Kidney epithelial cell (primary cell): ENCODE measurements around the gene RPS27A. TPM values are rescaled to one million over a fixed set of nuclear protein-coding genes. Genes with fewer than 3 reads are reported as not detected.

ENCODE experiments used
- DNase-seq: peaks from one replicate; pipeline ENCODE4 v3.0.0-alpha.2; 2010; ENCODE audit warnings: low read depth
- H3K27me3 ChIP-seq: 2 replicates; pipeline ENCODE4 v1.6.0; 2011; ENCODE audit warnings: low read length; ENCODE audit not compliant: control insufficient read depth, insufficient read depth
- H3K36me3 ChIP-seq: 2 replicates; pipeline ENCODE4 v1.5.1; 2011; ENCODE audit warnings: low read length; ENCODE audit not compliant: control insufficient read depth, insufficient read depth
- H3K4me3 ChIP-seq: 2 replicates; pipeline ENCODE4 v1.5.1; 2011; ENCODE audit warnings: low read depth, mild to moderate bottlenecking, control low read depth, low read length
- total RNA-seq: library from RNA; depleted of rRNA; stranded (reverse); fragments of >200 nt; gene quantifications from 2 replicates; pipeline ENCODE4 v1.2.3, GENCODE V29; 2015
- TF ChIP-seq, protein P1 (sequence below): IDR thresholded peaks from 2 replicates; pipeline ENCODE4 v1.5.1; 2011; ENCODE audit warnings: mild to moderate bottlenecking, moderate library complexity, low read length, control low read depth, inconsistent platforms; ENCODE audit not compliant: insufficient read depth, poor library complexity, severe bottlenecking

The RPS27A gene
- total RNA-seq, 1 donor from 2014 or later, result 3,295 TPM

DNA sequence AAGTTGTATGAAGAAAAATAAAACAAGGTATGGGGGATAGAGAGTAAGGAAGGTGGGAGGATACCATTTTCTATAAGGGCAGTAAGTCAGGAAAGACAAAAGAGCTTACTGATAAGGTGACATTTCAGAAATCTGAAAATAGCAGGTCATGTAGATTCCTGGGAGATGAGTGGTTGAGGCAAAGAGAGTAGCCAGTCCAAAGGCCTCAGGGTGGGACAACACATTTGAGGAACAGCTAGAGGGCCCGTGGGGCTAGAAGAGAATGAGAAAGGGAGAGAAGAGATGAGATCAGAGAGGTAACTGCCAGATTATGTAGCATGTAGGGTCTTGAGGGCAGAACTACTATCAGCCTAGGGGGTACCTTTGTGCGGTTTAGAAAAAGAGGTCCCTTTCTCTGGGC lies 3.3 kb upstream of the RPS27A start:
- Histone ChIP-seq H3K36me3 (no peaks in the 10 kb centered on the region), H3K27me3 (no peaks in the 10 kb centered on the region), H3K4me3 (no peak overlapping the region)
- TF ChIP-seq, protein P1, sequence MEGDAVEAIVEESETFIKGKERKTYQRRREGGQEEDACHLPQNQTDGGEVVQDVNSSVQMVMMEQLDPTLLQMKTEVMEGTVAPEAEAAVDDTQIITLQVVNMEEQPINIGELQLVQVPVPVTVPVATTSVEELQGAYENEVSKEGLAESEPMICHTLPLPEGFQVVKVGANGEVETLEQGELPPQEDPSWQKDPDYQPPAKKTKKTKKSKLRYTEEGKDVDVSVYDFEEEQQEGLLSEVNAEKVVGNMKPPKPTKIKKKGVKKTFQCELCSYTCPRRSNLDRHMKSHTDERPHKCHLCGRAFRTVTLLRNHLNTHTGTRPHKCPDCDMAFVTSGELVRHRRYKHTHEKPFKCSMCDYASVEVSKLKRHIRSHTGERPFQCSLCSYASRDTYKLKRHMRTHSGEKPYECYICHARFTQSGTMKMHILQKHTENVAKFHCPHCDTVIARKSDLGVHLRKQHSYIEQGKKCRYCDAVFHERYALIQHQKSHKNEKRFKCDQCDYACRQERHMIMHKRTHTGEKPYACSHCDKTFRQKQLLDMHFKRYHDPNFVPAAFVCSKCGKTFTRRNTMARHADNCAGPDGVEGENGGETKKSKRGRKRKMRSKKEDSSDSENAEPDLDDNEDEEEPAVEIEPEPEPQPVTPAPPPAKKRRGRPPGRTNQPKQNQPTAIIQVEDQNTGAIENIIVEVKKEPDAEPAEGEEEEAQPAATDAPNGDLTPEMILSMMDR, result no peak
- DNase-seq, result no peak

DNA sequence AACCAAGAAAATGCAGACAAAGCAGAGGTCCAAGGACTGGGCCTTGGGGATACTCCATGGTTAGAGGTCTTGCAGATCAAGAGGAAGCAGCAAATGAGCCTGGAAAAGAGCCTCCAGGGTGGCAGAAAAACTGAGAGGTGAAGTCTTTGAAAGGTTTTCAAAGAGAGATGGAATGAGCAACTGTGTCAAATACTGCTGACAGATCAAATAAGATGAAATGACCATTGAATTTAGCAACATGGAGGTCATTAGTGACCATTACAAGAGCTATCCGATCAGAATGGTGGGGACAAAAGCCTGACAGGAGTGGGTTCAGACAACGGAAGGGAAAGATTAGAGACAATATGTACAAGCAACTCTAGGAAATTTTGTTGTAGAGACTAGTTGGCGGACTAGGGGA lies 1.9 kb upstream of the RPS27A start:
- H3K4me3 ChIP-seq, result no peak overlapping the region
- no peak for DNase-seq
- no peaks in the 10 kb centered on the region for H3K27me3 ChIP-seq
- TF ChIP-seq, protein P1, result no peak
- H3K36me3 ChIP-seq, result no peaks in the 10 kb centered on the region

DNA sequence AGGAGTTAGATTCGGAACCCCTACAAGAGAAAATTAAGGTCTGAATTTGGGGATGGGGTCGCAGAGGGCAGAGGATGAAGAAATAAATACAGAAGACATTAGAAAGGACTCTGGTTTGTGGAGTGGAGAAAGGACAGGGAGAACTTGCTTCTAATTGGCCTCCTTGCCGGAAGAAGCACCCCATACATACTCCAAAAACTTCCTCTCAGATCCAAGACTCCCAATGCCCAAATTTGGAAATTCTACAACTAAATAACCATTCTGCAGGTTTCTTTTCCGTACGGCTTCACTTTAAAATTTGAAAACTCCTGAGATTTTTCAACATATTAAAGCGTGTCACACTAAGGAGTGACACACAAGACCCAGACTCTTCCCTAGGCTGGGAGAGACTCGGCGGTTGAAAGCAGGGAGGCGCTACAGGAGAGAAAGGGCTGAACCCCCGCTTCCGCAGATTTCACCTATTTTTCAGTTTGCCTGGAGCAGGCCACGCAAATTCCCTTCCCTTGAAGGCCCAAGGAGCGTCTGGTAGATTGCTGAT lies 873 bp upstream of the RPS27A start:
- DNase-seq, result no peak
- TF ChIP-seq, protein P1, result no peak
- Histone ChIP-seq H3K4me3 (peak overlapping the region; percentile 77), H3K27me3 (no peaks in the 10 kb centered on the region), H3K36me3 (peaks cover 1% of the 10 kb centered on the region)

DNA sequence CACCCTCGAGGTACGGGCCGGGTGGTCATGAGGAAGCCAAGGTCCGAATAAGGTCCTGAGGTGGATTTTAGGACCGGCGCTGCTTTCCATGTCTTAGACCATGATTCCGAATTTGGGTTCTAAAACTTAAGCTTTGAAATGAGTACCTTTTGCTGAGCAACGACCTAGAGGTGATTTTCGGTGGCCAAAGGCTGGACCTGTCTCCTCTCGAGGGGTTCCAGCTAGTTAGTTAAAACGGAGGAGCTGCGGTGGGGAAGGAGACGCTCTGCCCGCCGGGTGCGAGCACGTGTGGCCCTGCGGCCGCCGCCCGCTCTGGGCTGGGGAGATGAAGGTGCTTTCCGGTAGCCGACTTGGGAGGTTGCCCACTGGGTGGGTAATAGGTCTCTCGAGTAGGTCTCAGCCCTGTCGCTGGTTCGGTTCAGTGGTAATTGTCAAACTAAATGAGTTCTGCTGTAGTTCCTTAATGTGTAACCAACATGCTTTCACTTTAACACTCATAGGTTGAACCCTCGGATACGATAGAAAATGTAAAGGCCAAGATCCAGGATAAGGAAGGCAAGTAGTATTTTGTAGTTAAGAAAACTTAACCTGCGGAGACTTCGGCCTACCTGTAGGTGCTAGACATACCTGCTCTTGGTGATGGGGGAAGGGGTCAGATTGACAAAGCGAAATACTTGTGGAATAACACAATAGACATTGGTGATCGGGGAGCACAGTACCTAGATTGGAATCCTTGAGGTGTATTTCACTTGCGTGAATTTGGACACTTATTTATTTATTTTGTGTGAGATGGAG lies 572 bp downstream of the RPS27A start:
- DNase-seq, result no peak
- Histone ChIP-seq H3K36me3 (peaks cover 1% of the 10 kb centered on the region), H3K27me3 (no peaks in the 10 kb centered on the region), H3K4me3 (peak overlapping the region; percentile 77)
- TF ChIP-seq, protein P1, result no peak

DNA sequence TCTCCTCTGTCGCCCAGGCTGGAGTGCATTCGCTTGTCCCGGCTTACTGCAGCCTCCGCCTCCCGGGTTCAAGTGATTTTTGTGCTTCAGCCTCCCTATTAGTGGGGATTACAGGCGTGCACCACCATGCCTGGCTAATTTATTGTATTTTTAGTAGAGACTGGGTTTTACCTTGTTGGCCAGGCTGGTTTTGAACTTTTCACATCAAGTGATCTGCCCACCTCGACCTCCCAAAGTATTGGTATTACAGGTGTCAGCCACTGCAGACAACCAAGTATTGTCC lies 1.1 kb downstream of the RPS27A start:
- DNase-seq, result no peak
- peaks cover 1% of the 10 kb centered on the region for H3K36me3 ChIP-seq
- TF ChIP-seq, protein P1, result no peak
- no peaks in the 10 kb centered on the region for H3K27me3 ChIP-seq
- peak overlapping the region; percentile 77 for H3K4me3 ChIP-seq
